ENCODE measurements around the gene WDPCP. TPM values are rescaled to one million over a fixed set of nuclear protein-coding genes. Genes with fewer than 3 reads are reported as not detected.

The WDPCP gene
- total and polyA plus RNA-seq, 2 donors (not counting 1 experiment from before 2014, with no cell fraction given): 5.6 to 22.8 TPM

- POLR2A ChIA-PET: no interaction called here
- H3K4me2 ChIP-seq (replicated peaks; ENCODE audit: low read depth, low read length, poor library complexity, severe bottlenecking): no peak overlapping the region
- Mint-ChIP-seq H3K9me3 (ENCODE audit: insufficient read depth) (peaks cover 12% of the 10 kb centered on the region), H3K4me3 (no peak overlapping the region), H3K27ac (no peak overlapping the region), H3K27me3 (no peaks in the 10 kb centered on the region), H3K4me1 (no peaks in the 10 kb centered on the region)
- CTCF ChIA-PET: no interaction called here
- 86% methylated on average over 1 of the region's 1 CpG for WGBS (ENCODE audit: insufficient coverage)
- ATAC-seq (ENCODE audit: low read depth) (no peak), DNase-seq (no peak)
- H3K36me3 ChIP-seq (replicated peaks in 1 of 2; ENCODE audit: control extremely low read depth in 1 of 2, control insufficient read depth in 1 of 2, extremely low read depth in 1 of 2, insufficient read depth in 2 of 2, low read length in 1 of 2): no peaks in the 10 kb centered on the region
- intact Hi-C loops (cut with micrococcal nuclease): no loop called here
- no peaks in the 10 kb centered on the region for H3K79me2 ChIP-seq (ENCODE audit: control insufficient read depth, insufficient read depth, low read length)
- no peaks in the 10 kb centered on the region for H3K4me1 ChIP-seq (ENCODE audit: control insufficient read depth in 2 of 2, insufficient read depth in 2 of 2, low read length in 2 of 2)
- H3K27me3 ChIP-seq (replicated peaks in 1 of 4; ENCODE audit: control extremely low read depth in 1 of 4, control insufficient read depth in 3 of 4, insufficient read depth in 4 of 4, low read length in 3 of 4): no peaks in the 10 kb centered on the region
- H4K20me1 ChIP-seq (ENCODE audit: control insufficient read depth, insufficient read depth, low read length, poor library complexity, severe bottlenecking): no peaks in the 10 kb centered on the region
- no peak overlapping the region for H3K4me3 ChIP-seq (ENCODE audit: control extremely low read depth in 1 of 5, extremely low read depth in 1 of 5, insufficient read depth in 1 of 5, low read depth in 2 of 5, low read length in 4 of 5)
- H3K9me3 ChIP-seq (ENCODE audit: control extremely low read depth in 1 of 3, control insufficient read depth in 2 of 3, insufficient read depth in 1 of 3, low read length in 2 of 3): peaks cover 0 to 17% (median 8%) of the 10 kb centered on the region in 3 donors
- H3K27ac ChIP-seq (ENCODE audit: low read length in 2 of 2): no peak overlapping the region
- H3K9ac ChIP-seq (ENCODE audit: low read length): no peak overlapping the region
- TF ChIP-seq CTCF (IDR thresholded peaks at IDR 0.05): no peak
- no peak for TF ChIP-seq EZH2 (IDR thresholded peaks at IDR 0.05; ENCODE audit: borderline replicate concordance, insufficient read depth, low read depth, low read length, poor library complexity, severe bottlenecking)
- H2AFZ ChIP-seq (ENCODE audit: insufficient read depth, low read depth, low read length, poor library complexity, severe bottlenecking): no peak overlapping the region
Measured at GRCh38 chr2:63345285-63345633, 243.0 kb downstream of the WDPCP start.

- H3K4me1 ChIP-seq (ENCODE audit: control insufficient read depth in 2 of 2, insufficient read depth in 2 of 2, low read length in 2 of 2): no peaks in the 10 kb centered on the region
- WGBS (ENCODE audit: insufficient coverage): 86% methylated on average over 2 of the region's 2 CpGs
- no peak overlapping the region for H2AFZ ChIP-seq (ENCODE audit: insufficient read depth, low read depth, low read length, poor library complexity, severe bottlenecking)
- no peaks in the 10 kb centered on the region for H3K27me3 Mint-ChIP-seq
- H3K4me1 Mint-ChIP-seq: no peaks in the 10 kb centered on the region
- DNase-seq (no peak), ATAC-seq (ENCODE audit: low read depth) (no peak)
- no peak overlapping the region for H3K27ac Mint-ChIP-seq
- no peaks in the 10 kb centered on the region for H4K20me1 ChIP-seq (ENCODE audit: control insufficient read depth, insufficient read depth, low read length, poor library complexity, severe bottlenecking)
- H3K9ac ChIP-seq (ENCODE audit: low read length): no peak overlapping the region
- no peak overlapping the region for H3K4me3 Mint-ChIP-seq
- TF ChIP-seq CTCF (IDR thresholded peaks at IDR 0.05) (no peak), EZH2 (IDR thresholded peaks at IDR 0.05; ENCODE audit: borderline replicate concordance, insufficient read depth, low read depth, low read length, poor library complexity, severe bottlenecking) (no peak)
- H3K9me3 Mint-ChIP-seq (ENCODE audit: insufficient read depth): peaks cover 9% of the 10 kb centered on the region
- peaks cover 0 to 17% (median 8%) of the 10 kb centered on the region in 3 donors for H3K9me3 ChIP-seq (ENCODE audit: control extremely low read depth in 1 of 3, control insufficient read depth in 2 of 3, insufficient read depth in 1 of 3, low read length in 2 of 3)
- no peak overlapping the region for H3K27ac ChIP-seq (ENCODE audit: low read length in 2 of 2)
- ChIA-PET CTCF (no interaction called here), POLR2A (no interaction called here)
- no peaks in the 10 kb centered on the region for H3K27me3 ChIP-seq (replicated peaks in 1 of 4; ENCODE audit: control extremely low read depth in 1 of 4, control insufficient read depth in 3 of 4, insufficient read depth in 4 of 4, low read length in 3 of 4)
- no peaks in the 10 kb centered on the region for H3K79me2 ChIP-seq (ENCODE audit: control insufficient read depth, insufficient read depth, low read length)
- no peak overlapping the region for H3K4me3 ChIP-seq (ENCODE audit: control extremely low read depth in 1 of 5, extremely low read depth in 1 of 5, insufficient read depth in 1 of 5, low read depth in 2 of 5, low read length in 4 of 5)
- intact Hi-C loops (cut with micrococcal nuclease): no loop called here
- no peaks in the 10 kb centered on the region for H3K36me3 ChIP-seq (replicated peaks in 1 of 2; ENCODE audit: control extremely low read depth in 1 of 2, control insufficient read depth in 1 of 2, extremely low read depth in 1 of 2, insufficient read depth in 2 of 2, low read length in 1 of 2)
- H3K4me2 ChIP-seq (replicated peaks; ENCODE audit: low read depth, low read length, poor library complexity, severe bottlenecking): no peak overlapping the region
Measured at GRCh38 chr2:63344575-63345284, 243.5 kb downstream of the WDPCP start.

All from B cell (primary cell).